ENCODE data around the gene CHST3.

Gene CHST3

DNA sequence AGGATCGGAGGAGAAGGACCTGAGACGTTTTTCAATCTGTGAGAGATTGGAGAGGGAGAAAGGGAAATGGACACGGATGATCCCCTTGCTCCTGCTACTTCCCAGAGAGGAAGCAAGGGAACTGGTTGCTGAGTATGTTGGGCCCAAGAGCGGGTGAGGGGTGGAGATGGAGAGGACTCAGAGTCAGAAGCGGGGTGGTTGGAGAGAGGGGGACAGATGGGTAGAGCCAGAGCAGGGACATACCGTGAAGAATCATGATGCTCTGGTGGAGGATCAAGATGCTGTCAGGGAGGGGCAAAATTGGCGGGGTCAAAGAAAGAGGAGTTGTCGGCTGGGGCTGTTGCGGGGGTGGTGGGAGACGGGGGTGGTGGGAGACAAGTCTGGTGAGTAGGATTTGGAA is 2.4 kb upstream of the CHST3 start:
- peaks cover 9% of the 10 kb centered on the region; the same call in 1 of the 2 replicates for H3K27me3 ChIP-seq (ENCODE audit: low read depth, low read length)

GRCh38 chr10:71962901-71963300 is 1.3 kb upstream of the CHST3 start:
- Histone ChIP-seq H3K4me3 (ENCODE audit: low read length) (no peak overlapping the region), H3K9me3 (ENCODE audit: insufficient read depth, low read length) (no peaks in the 10 kb centered on the region), H3K27ac (ENCODE audit: low read length) (no peak overlapping the region), H2AFZ (ENCODE audit: low read depth, low read length) (no peak overlapping the region), H3K4me2 (ENCODE audit: low read length) (no peak overlapping the region), H4K20me1 (ENCODE audit: insufficient read depth, low read length) (no peaks in the 10 kb centered on the region), H3K36me3 (replicated peaks; ENCODE audit: low read depth, low read length) (no peaks in the 10 kb centered on the region), H3K4me1 (ENCODE audit: low read length) (peaks cover 5% of the 10 kb centered on the region), H3K9ac (ENCODE audit: low read length) (no peak overlapping the region), H3K27me3 (ENCODE audit: low read depth, low read length) (peaks cover 9% of the 10 kb centered on the region; the same call in 1 of the 2 replicates), H3K79me2 (ENCODE audit: low read length) (no peaks in the 10 kb centered on the region)
- TF ChIP-seq CTCF (IDR thresholded peaks at IDR 0.05; ENCODE audit: low read depth, low read length) (no peak), EZH2phosphoT487 (IDR thresholded peaks at IDR 0.05; ENCODE audit: low read depth) (no peak)

More for the DNA sequence above, 2.4 kb upstream of the CHST3 start:
- H2AFZ ChIP-seq (ENCODE audit: low read depth, low read length) = no peak overlapping the region
- no peak overlapping the region for H3K9ac ChIP-seq (ENCODE audit: low read length)
- no peaks in the 10 kb centered on the region for H4K20me1 ChIP-seq (ENCODE audit: insufficient read depth, low read length)
- no peaks in the 10 kb centered on the region for H3K79me2 ChIP-seq (ENCODE audit: low read length)
- peaks cover 5% of the 10 kb centered on the region for H3K4me1 ChIP-seq (ENCODE audit: low read length)
- no peak overlapping the region for H3K4me3 ChIP-seq (ENCODE audit: low read length)
- TF ChIP-seq CTCF (IDR thresholded peaks at IDR 0.05; ENCODE audit: low read depth, low read length) (no peak), EZH2phosphoT487 (IDR thresholded peaks at IDR 0.05; ENCODE audit: low read depth) (no peak)
- no peaks in the 10 kb centered on the region for H3K36me3 ChIP-seq (replicated peaks; ENCODE audit: low read depth, low read length)
- H3K4me2 ChIP-seq (ENCODE audit: low read length) = no peak overlapping the region
- H3K27ac ChIP-seq (ENCODE audit: low read length) = no peak overlapping the region
- no peaks in the 10 kb centered on the region for H3K9me3 ChIP-seq (ENCODE audit: insufficient read depth, low read length)

GRCh38 chr10:71963351-71964097 is 671 bp upstream of the CHST3 start:
- Histone ChIP-seq H3K4me1 (ENCODE audit: low read length) (peaks cover 5% of the 10 kb centered on the region), H3K4me2 (ENCODE audit: low read length) (no peak overlapping the region), H3K79me2 (ENCODE audit: low read length) (no peaks in the 10 kb centered on the region), H4K20me1 (ENCODE audit: insufficient read depth, low read length) (no peaks in the 10 kb centered on the region), H3K4me3 (ENCODE audit: low read length) (no peak overlapping the region), H3K9me3 (ENCODE audit: insufficient read depth, low read length) (no peaks in the 10 kb centered on the region), H3K9ac (ENCODE audit: low read length) (no peak overlapping the region), H3K27me3 (ENCODE audit: low read depth, low read length) (peaks cover 9% of the 10 kb centered on the region; the same call in 1 of the 2 replicates), H2AFZ (ENCODE audit: low read depth, low read length) (no peak overlapping the region), H3K36me3 (replicated peaks; ENCODE audit: low read depth, low read length) (no peaks in the 10 kb centered on the region), H3K27ac (ENCODE audit: low read length) (no peak overlapping the region)
- TF ChIP-seq EZH2phosphoT487 (IDR thresholded peaks at IDR 0.05; ENCODE audit: low read depth) (no peak), CTCF (IDR thresholded peaks at IDR 0.05; ENCODE audit: low read depth, low read length) (no peak)

GRCh38 chr10:71964743-71965515 is 734 bp downstream of the CHST3 start:
- peaks cover 8% of the 10 kb centered on the region for H3K27me3 ChIP-seq (ENCODE audit: low read depth, low read length)
- H4K20me1 ChIP-seq (ENCODE audit: insufficient read depth, low read length) = no peaks in the 10 kb centered on the region
- no peaks in the 10 kb centered on the region for H3K79me2 ChIP-seq (ENCODE audit: low read length)
- TF ChIP-seq EZH2phosphoT487 (IDR thresholded peaks at IDR 0.05; ENCODE audit: low read depth) (no peak), CTCF (IDR thresholded peaks at IDR 0.05; ENCODE audit: low read depth, low read length) (no peak)
- H3K4me2 ChIP-seq (ENCODE audit: low read length) = no peak overlapping the region
- H3K4me3 ChIP-seq (ENCODE audit: low read length) = no peak overlapping the region
- H3K27ac ChIP-seq (ENCODE audit: low read length) = no peak overlapping the region
- no peak overlapping the region for H2AFZ ChIP-seq (ENCODE audit: low read depth, low read length)
- no peaks in the 10 kb centered on the region for H3K4me1 ChIP-seq (ENCODE audit: low read length)
- no peaks in the 10 kb centered on the region for H3K9me3 ChIP-seq (ENCODE audit: insufficient read depth, low read length)
- no peak overlapping the region for H3K9ac ChIP-seq (ENCODE audit: low read length)
- no peaks in the 10 kb centered on the region for H3K36me3 ChIP-seq (replicated peaks; ENCODE audit: low read depth, low read length)

Measured in OCI-LY3 (cell line).